Heart right ventricle (tissue), 16 donors: ENCODE results near the gene VPS13D. TPM values are rescaled to one million over a fixed set of nuclear protein-coding genes. Genes with fewer than 3 reads are reported as not detected.

ENCODE experiments used
- ATAC-seq, 8 donors: fragments of 200-7000 bp; cut with Tn5 transposase; one replicate each; pipeline ENCODE4 v1.9.1; 2020; ENCODE audit warnings: mild to moderate bottlenecking in 8 of 8, moderate library complexity in 8 of 8, moderate number of reproducible peaks in 1 of 8
- DNase-seq, 2 donors: peaks; one replicate each; pipeline ENCODE4 v3.0.0-alpha.2; 2020
- H3K27ac ChIP-seq, 10 donors: fragments of 200-600 bp; sonication (generic) in 2 of 10; one replicate each; pipeline versions ENCODE4 v1.5.0 to v1.8.0; 2020 to 2022; ENCODE audit warnings: mild to moderate bottlenecking in 3 of 10
- H3K27me3 ChIP-seq, 7 donors: fragments of 200-600 bp; one replicate each; pipeline ENCODE4 v1.8.0; 2021 to 2022; ENCODE audit warnings: mild to moderate bottlenecking in 2 of 7
- H3K36me3 ChIP-seq, 9 donors: fragments of 200-600 bp; sonication (generic) in 1 of 9; one replicate each; pipeline versions ENCODE4 v1.5.0 to v1.8.0; 2020 to 2022; ENCODE audit warnings: mild to moderate bottlenecking in 2 of 9
- H3K4me1 ChIP-seq, 9 donors: fragments of 200-600 bp; sonication (generic) in 1 of 9; one replicate each; pipeline versions ENCODE4 v1.5.0 to v1.8.0; 2020 to 2022; ENCODE audit warnings: mild to moderate bottlenecking in 4 of 9
- H3K4me3 ChIP-seq, 10 donors: fragments of 200-600 bp; sonication (generic) in 2 of 10; one replicate each; pipeline versions ENCODE4 v1.5.0 to v1.8.0; 2020 to 2022; ENCODE audit warnings: mild to moderate bottlenecking in 7 of 10, moderate library complexity in 2 of 10
- H3K9me3 ChIP-seq, 11 donors: fragments of 200-600 bp in 10 of 11; sonication (generic) in 2 of 11; one replicate each; pipeline versions ENCODE4 v1.5.0 to v1.8.0; 2013 to 2022; ENCODE audit warnings: mild to moderate bottlenecking in 2 of 11, control low read depth in 1 of 11, moderate library complexity in 1 of 11
- CTCF ChIP-seq, 9 donors: fragments of 200-600 bp; sonication (generic) in 2 of 9; IDR thresholded peaks; one replicate each; pipeline versions ENCODE4 v1.5.0 to v1.8.0; 2021 to 2022; ENCODE audit warnings: antibody characterized with exemption in 9 of 9, mild to moderate bottlenecking in 5 of 9, moderate library complexity in 1 of 9
- WGBS, 2 donors: extraction: QIAGEN DNeasy Blood & Tissue Kit; methylation state at CpG; one replicate each; pipeline ENCODE4 v1.1.7; 2013; ENCODE audit warnings: inconsistent platforms in 1 of 2; 5-methylcytosine and 5-hydroxymethylcytosine counted together
- intact Hi-C, 10 donors: fragments of 100-400 bp; cut with DNase I; formaldehyde crosslinking; loops; one replicate each; pipeline versions ENCODE4 v1.11.1 to v1.14.2; 2022
- polyA plus RNA-seq, 2 donors: library from polyadenylated mRNA; stranded (reverse); fragments of 200-250 nt; gene quantifications; one replicate each; pipeline ENCODE4 v1.2.3, GENCODE V29; 2013
- total RNA-seq, 10 donors: library from RNA; stranded (reverse); fragmentation: NEBNext Ultra II Directional in 3 of 10; extraction: Animal tissue kit (Norgen Biotek cat#: 25700) in 3 of 10; gene quantifications; one replicate each; pipeline versions ENCODE4 v1.2.1 to v1.2.4, GENCODE V29; 2021 to 2023
- donor health status: Arrhythmogenic right ventricular cardiomyopathy.
- donor health status: ischemic (EF 13 %, LVEDD 7.1; RV severe dilation, severe dysfunction).
- donor health status: healthy with polysubstance abuse.
- donor health status: DM: no; HTN: yes; CAD: no.
- donor health status: DM: no; HTN: no; CAD: no.
- donor health status: ischemic (EF 25% LVEDD 6.9; RV normal size, moderate dysfunction).
- donor health status: ischemic (EF 25% LVEDD 5.7; RV mildly dilated, moderate dysfunction).
- donor health status: healthy.
- donor health status: DM: yes; HTN: yes; CAD: no.
- donor health status: Ischemic cardiomyopathy.
- donor health status: ischemic (EF 35%, LVEDD 5.7; RV mildly dilated, moderate dysfunction).
- donor health status: nonischemic (EF 11% LVEDD 7.7; RV severe dilation, severe dysfunction).
- donor health status: DM: yes; HTN: yes; CAD: no.
- donor health status: PGD.
- donor health status: ischemic (EF 29% LVEDD 5.4; RV normal size, mild dysfunction).
- donor health status: nonischemic (EF 23%, LVEDD 6.1; RV moderate dilation, normal function).

The VPS13D gene
- total and polyA plus RNA-seq, 12 donors: 36.9 to 161 (median 83.3) TPM

GRCh38 chr1:12450756-12451559 lies 221.1 kb downstream of the VPS13D start:
- no peaks in the 10 kb centered on the region for H3K9me3 ChIP-seq
- 49 to 76% methylated on average over 4 of the region's 4 CpGs for WGBS, 2 donors
- peaks cover 48 to 100% (median 92%) of the 10 kb centered on the region in 9 donors for H3K4me1 ChIP-seq
- intact Hi-C loops: loop anchor here in 3 of 10 donors (5.0 kb wide), 2 partner anchors 146 to 166 kb away; partner anchors contain the start of gene DHRS3 (in 2 of the 3)
- TF ChIP-seq CTCF (IDR thresholded peaks at IDR 0.05): no peak
- H3K36me3 ChIP-seq: peaks cover 0 to 24% (median 0%) of the 10 kb centered on the region in 9 donors
- ATAC-seq (peak in 1 of 8 donors; percentile 8), DNase-seq (no peak)
- H3K27ac ChIP-seq: peak overlapping the region; percentile 33 to 91 (median 71)
- H3K4me3 ChIP-seq: no peak overlapping the region
- H3K27me3 ChIP-seq: no peaks in the 10 kb centered on the region

DNA sequence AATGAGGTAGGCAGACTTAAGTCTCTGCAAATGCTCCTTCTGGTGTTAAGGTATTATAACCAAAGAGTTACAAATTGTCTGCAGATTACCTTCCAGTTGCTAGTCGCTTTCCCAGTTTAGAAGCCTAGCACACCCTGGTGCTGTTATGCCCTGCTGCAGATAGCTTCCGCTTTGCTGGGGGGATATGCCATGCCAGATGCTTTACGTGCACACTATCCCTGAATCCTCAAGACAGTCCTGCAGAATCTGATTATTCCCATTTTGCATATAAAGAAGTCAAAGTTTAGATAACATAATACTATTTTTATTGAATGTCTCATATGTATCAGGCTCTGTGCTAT lies 221.7 kb downstream of the VPS13D start:
- no peak for TF ChIP-seq CTCF (IDR thresholded peaks at IDR 0.05)
- Histone ChIP-seq H3K4me1 (peaks cover 48 to 100% (median 97%) of the 10 kb centered on the region in 9 donors), H3K9me3 (no peaks in the 10 kb centered on the region), H3K4me3 (no peak overlapping the region), H3K27me3 (no peaks in the 10 kb centered on the region), H3K36me3 (peaks cover 0 to 29% (median 0%) of the 10 kb centered on the region in 9 donors), H3K27ac (peak overlapping the region; percentile 33 to 91 (median 71))
- 70 to 88% methylated on average over 3 of the region's 3 CpGs for WGBS, 2 donors
- DNase-seq (no peak), ATAC-seq (no peak)
- intact Hi-C loops: loop anchor here in 3 of 10 donors (5.0 kb wide), 2 partner anchors 146 to 166 kb away; partner anchors contain the start of gene DHRS3 (in 2 of the 3)

GRCh38 chr1:12452262-12452661 lies 222.4 kb downstream of the VPS13D start:
- Histone ChIP-seq H3K36me3 (peaks cover 0 to 35% (median 5%) of the 10 kb centered on the region in 9 donors), H3K27ac (peak overlapping the region in 4 of 10 donors; percentile 72 to 91 (median 82)), H3K4me3 (no peak overlapping the region), H3K4me1 (peaks cover 48 to 100% (median 98%) of the 10 kb centered on the region in 9 donors), H3K9me3 (no peaks in the 10 kb centered on the region), H3K27me3 (no peaks in the 10 kb centered on the region)
- TF ChIP-seq CTCF (IDR thresholded peaks at IDR 0.05): no peak
- intact Hi-C loops: loop anchor here in 3 of 10 donors (2.0 to 5.0 kb wide), 3 partner anchors 17 to 165 kb away; partner anchors contain the start of gene DHRS3 (in 2 of the 3)
- DNase-seq: no peak
- no peak for ATAC-seq

- no peak overlapping the region for H3K4me3 ChIP-seq
- DNase-seq: no peak
- peaks cover 0 to 44% (median 7%) of the 10 kb centered on the region in 9 donors for H3K36me3 ChIP-seq
- peaks cover 42 to 100% (median 98%) of the 10 kb centered on the region in 9 donors for H3K4me1 ChIP-seq
- no peak for TF ChIP-seq CTCF (IDR thresholded peaks at IDR 0.05)
- H3K27me3 ChIP-seq: no peaks in the 10 kb centered on the region
- ATAC-seq: peak; percentile 9 to 63 (median 49)
- H3K9me3 ChIP-seq: no peaks in the 10 kb centered on the region
- peak overlapping the region; percentile 31 to 91 (median 74) for H3K27ac ChIP-seq
- intact Hi-C loops: loop anchor here in 3 of 10 donors (2.0 to 5.0 kb wide), 3 partner anchors 19 to 164 kb away; partner anchors contain the start of gene DHRS3 (in 2 of the 3)
- WGBS, 2 donors: 32 to 41% methylated on average over 13 of the region's 13 CpGs
These were observed 223.8 kb downstream of the VPS13D start for GRCh38 chr1:12453400-12454343.
